ENCODE results near the gene PPM1G.

DNA sequence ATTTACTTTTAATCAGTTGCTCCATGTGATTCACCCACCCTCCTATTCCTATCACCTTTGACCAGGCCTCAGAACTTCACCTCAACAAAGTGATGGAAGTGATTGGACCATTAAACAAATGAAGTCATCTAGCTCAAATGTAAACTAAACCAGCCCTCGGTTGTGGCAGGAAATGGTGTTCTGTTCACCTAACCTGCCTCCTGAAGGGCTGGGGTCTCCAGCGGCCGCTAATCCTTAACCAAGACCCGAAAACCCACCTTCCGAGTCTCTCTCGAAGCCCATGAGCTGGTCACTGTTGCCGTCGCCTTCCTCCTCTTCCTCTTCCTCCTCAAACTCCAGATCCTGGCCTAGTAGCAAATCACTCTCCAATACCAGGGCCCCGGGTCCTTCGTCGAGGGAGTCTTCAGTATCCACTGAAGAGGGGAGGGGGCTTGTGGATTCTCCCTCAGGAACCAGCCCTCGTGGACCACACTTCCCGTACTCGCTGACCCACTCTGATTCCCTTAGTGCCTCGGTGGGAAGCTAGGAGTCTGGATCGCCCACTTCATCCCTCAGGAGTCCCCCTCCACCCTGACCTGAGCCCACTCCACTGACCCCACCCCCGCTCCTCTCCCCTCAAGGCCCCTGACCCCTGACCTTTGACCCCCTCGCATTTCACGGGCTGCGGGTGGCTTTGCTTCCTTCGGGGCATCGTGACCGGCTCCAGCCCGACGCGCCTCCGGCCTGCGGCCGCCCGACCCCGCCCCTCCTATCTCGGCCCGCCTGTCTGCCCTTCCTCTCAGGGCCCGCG is 29.4 kb downstream of the PPM1G start:
- TF ChIP-seq, protein P1, sequence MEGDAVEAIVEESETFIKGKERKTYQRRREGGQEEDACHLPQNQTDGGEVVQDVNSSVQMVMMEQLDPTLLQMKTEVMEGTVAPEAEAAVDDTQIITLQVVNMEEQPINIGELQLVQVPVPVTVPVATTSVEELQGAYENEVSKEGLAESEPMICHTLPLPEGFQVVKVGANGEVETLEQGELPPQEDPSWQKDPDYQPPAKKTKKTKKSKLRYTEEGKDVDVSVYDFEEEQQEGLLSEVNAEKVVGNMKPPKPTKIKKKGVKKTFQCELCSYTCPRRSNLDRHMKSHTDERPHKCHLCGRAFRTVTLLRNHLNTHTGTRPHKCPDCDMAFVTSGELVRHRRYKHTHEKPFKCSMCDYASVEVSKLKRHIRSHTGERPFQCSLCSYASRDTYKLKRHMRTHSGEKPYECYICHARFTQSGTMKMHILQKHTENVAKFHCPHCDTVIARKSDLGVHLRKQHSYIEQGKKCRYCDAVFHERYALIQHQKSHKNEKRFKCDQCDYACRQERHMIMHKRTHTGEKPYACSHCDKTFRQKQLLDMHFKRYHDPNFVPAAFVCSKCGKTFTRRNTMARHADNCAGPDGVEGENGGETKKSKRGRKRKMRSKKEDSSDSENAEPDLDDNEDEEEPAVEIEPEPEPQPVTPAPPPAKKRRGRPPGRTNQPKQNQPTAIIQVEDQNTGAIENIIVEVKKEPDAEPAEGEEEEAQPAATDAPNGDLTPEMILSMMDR (IDR thresholded peaks at IDR 0.05) = no peak
- TF ChIP-seq POLR2A (IDR thresholded peaks at IDR 0.05) = peak; percentile 73
